Esophagus squamous epithelium (tissue), 4 donors: ENCODE results near the gene AFG3L2.

Experiments
- CTCF ChIP-seq, 6 experiments: fragments of 450-650 bp in 4 of 6; fragments of 200-600 bp in 2 of 6; sonication (generic) in 2 of 6; IDR thresholded peaks; one replicate each; pipeline ENCODE4 v1.5.1; 2016 to 2019; ENCODE audit warnings: antibody characterized with exemption in 6 of 6, mild to moderate bottlenecking in 4 of 6, moderate library complexity in 4 of 6
- POLR2A ChIP-seq, 4 donors: fragments of 450-650 bp; IDR thresholded peaks; one replicate each; pipeline ENCODE4 v1.6.1; 2017; ENCODE audit warnings: antibody characterized with exemption in 4 of 4, mild to moderate bottlenecking in 4 of 4, moderate library complexity in 3 of 4

GRCh38 chr18:12384261-12384660 is 7.2 kb upstream of the AFG3L2 start:
- TF ChIP-seq CTCF (IDR thresholded peaks at IDR 0.05), result no peak
- no peak for TF ChIP-seq POLR2A (IDR thresholded peaks at IDR 0.05)
